ENCODE data around the gene GRIP1. TPM values are rescaled to one million over a fixed set of nuclear protein-coding genes. Genes with fewer than 3 reads are reported as not detected.

Gene GRIP1
- 1 to 10 TPM in 1 of 4 donors, under 1 TPM in 1, not detected in 2; 0.85 to 1.8 TPM for total RNA-seq

- TF ChIP-seq, protein P1, sequence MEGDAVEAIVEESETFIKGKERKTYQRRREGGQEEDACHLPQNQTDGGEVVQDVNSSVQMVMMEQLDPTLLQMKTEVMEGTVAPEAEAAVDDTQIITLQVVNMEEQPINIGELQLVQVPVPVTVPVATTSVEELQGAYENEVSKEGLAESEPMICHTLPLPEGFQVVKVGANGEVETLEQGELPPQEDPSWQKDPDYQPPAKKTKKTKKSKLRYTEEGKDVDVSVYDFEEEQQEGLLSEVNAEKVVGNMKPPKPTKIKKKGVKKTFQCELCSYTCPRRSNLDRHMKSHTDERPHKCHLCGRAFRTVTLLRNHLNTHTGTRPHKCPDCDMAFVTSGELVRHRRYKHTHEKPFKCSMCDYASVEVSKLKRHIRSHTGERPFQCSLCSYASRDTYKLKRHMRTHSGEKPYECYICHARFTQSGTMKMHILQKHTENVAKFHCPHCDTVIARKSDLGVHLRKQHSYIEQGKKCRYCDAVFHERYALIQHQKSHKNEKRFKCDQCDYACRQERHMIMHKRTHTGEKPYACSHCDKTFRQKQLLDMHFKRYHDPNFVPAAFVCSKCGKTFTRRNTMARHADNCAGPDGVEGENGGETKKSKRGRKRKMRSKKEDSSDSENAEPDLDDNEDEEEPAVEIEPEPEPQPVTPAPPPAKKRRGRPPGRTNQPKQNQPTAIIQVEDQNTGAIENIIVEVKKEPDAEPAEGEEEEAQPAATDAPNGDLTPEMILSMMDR (IDR thresholded peaks at IDR 0.05; ENCODE audit: low read depth), result no peak
Measured at GRCh38 chr12:66678338-66679275, at the start of gene GRIP1. TSS of gene GRIP1 (minus strand) at chr12:66679076. CDS start at chr12:66678904, 172 bp downstream.

DNA sequence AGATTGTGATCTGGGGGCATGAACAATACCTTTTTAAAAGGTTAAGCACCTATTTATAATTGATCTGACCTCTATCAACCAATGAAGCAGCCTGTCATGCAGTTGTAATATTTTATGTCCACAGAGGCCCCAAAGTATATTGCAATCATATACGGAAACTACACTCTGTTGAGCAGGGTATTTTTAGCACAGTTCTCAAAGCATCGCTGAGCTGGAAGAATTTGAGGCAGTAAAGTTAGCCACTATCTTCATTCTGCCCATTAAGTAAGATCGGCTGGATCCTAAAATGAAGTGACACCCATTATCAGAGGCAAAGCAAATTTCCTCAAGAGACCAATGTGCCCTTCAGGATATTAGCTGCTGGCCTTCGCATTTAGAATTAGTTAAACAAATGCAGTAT, 47.7 kb upstream of the GRIP1 start:
- TF ChIP-seq, protein P1 (IDR thresholded peaks at IDR 0.05; ENCODE audit: low read depth), result no peak

DNA sequence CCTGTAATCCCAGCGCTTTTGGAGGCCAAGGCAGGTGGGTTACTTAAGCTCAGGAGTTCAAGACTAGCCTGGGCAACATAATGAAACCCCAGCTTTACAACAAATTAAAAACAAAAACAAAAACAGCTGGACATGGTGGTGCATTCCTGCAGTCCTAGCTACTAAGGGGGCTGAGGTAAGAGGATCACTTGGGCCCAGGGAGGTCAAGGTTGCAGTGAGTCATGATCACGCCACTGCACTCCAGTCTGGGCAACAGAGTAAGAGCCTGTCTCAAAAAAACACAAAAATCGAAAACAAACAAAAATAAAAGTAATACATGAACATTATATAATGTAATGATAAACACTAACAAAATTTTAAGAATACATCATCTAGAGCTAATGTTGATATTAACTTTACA, 46.2 kb upstream of the GRIP1 start:
- TF ChIP-seq, protein P1 (IDR thresholded peaks at IDR 0.05; ENCODE audit: low read depth), result no peak

DNA sequence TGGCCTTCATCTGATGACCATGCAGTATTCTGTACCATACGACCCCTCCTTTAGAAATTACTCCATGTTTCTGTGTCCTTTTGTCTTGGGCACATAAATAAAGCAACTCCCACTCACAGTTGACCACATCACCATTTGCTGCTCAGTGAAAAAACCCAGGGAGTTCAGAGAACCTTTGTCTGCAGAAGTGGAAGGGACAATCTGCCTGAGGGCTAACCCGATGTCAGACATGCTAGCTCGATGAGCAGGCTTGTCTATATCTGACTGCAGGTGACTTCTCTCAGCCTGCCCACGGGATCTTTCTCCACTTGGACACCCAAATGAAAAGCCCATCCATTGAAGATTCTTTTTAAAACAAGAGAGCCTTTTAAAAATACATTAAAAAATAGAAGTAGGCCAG, 45.7 kb upstream of the GRIP1 start:
- TF ChIP-seq, protein P1 (IDR thresholded peaks at IDR 0.05; ENCODE audit: low read depth), result no peak

DNA sequence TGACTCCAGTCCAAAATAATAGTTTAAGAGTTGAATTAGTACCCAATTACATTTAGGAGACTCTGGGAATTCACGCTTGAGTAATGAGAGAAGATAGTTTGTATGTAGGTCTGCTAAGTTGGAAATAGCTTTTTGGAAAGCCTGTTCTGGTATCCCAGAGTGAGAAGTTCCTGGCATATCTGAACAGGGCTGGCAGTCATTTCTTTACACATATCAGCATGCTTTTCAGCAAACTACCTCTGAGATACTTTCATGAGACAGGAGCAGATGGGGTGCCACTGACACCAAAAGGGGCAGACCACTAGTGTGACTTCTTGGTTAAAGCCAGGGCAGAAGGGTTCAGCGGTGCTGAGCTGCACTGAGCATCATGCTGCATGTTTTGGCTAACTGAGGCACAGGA, 45.1 kb upstream of the GRIP1 start:
- TF ChIP-seq, protein P1 (IDR thresholded peaks at IDR 0.05; ENCODE audit: low read depth), result no peak

DNA sequence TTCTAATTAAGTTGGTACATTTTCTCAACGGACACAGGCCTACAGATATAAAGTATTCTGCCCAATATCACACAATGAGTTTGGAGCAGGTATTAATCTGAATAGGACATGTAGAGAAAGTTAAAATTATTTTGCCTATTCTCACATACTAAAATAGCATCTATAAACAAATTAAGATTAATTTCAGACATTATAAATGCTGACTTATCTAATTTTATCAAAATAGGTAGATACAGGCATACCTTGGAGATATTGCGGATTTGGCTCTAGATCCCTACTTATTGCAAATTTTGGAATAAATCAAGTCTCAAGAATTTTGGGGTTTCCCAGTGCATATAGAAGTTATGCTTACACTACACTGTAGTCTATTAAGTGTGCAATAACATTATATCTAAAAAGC, 41.0 kb upstream of the GRIP1 start:
- TF ChIP-seq, protein P1 (IDR thresholded peaks at IDR 0.05; ENCODE audit: low read depth), result no peak

DNA sequence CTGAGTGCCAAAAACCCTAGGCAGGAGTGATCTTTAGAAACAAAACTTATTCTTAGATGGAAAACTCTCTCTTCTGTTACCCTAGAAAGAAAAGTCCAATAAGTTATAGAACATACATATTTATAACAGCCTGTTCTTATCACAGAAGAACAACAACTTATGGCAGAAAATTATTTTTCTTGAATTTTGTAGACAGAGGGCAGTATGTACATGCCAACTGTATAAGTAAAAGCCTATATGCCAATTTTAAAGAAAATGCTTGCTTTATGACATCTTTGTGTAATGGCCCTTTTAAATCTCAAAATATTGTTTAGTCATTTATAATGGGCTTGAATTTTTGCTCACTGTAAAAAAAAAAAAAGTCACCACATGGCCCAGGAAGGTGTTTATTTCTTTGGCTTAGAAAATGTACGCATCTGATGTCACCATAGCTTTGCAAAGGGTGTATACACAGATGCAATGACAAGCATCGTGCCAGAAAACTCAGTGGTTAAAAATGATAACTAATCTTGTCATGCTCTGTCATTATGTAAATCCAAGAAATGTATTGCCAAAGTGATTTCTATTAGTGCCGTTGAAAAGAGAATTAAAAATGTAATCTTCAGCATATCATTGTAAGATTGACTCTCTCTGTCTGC, 38.3 kb upstream of the GRIP1 start:
- TF ChIP-seq, protein P1 (IDR thresholded peaks at IDR 0.05; ENCODE audit: low read depth), result no peak

Data from subcutaneous adipose tissue (tissue), 4 donors.